ENCODE data around the gene ITGA11. TPM values are rescaled to one million over a fixed set of nuclear protein-coding genes. Genes with fewer than 3 reads are reported as not detected.

Gene ITGA11
- total RNA-seq, 1 donor from 2014 or later: 0.53 TPM

DNA sequence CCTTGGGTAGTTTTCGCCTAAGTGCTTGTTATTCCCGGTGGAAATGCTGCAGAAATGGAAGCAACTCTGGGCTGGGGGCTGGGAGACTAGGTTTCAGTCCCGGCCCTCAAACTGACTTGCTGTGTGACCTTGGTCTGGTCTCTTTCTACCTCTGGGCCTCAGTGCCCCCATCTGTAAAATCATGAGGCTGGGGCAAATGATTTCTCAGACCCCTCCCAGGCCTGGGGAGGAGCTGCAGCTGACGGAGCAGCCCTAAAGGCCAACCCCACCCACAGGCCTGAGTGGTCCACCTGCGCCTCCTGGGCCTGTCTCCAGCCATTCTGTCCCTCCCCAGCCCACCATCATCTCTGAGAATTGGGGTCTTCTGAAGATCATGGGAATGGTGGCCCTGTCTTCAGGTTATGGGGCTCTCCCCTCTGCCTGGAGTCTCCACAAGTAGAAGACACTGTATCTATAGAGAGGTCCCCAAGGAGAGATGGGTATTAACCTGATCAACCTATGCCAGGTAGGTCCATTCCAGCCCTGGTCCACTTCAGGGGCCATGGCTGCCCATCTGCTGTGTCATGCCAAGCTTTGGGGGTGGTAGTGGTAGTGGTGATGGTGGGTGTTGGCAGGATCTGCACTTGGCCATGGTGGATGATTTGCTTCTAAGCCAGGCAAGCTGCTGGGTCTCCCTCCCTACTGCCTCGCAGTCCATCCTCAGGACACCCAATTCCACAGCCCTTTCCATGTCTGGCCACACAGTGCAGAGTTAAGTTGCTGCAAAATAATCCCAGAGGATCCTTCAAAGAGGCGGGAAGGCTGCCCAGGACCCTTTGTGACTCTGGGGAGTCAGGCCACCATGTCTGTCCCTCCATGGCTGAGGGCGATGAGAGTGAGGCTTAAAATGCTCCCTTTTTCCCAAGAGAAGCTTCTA is 46.0 kb downstream of the ITGA11 start:
- no peak overlapping the region for H3K4me3 ChIP-seq (ENCODE audit: low read depth, low read length)
- TF ChIP-seq, protein P1, sequence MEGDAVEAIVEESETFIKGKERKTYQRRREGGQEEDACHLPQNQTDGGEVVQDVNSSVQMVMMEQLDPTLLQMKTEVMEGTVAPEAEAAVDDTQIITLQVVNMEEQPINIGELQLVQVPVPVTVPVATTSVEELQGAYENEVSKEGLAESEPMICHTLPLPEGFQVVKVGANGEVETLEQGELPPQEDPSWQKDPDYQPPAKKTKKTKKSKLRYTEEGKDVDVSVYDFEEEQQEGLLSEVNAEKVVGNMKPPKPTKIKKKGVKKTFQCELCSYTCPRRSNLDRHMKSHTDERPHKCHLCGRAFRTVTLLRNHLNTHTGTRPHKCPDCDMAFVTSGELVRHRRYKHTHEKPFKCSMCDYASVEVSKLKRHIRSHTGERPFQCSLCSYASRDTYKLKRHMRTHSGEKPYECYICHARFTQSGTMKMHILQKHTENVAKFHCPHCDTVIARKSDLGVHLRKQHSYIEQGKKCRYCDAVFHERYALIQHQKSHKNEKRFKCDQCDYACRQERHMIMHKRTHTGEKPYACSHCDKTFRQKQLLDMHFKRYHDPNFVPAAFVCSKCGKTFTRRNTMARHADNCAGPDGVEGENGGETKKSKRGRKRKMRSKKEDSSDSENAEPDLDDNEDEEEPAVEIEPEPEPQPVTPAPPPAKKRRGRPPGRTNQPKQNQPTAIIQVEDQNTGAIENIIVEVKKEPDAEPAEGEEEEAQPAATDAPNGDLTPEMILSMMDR (IDR thresholded peaks at IDR 0.05; ENCODE audit: insufficient read depth, low read length, severe bottlenecking): no peak
- H3K27me3 ChIP-seq (ENCODE audit: control insufficient read depth, insufficient read depth, low read length): peaks cover 4% of the 10 kb centered on the region
- H3K36me3 ChIP-seq (ENCODE audit: control insufficient read depth, insufficient read depth, low read length): no peaks in the 10 kb centered on the region
- FAIRE-seq: no peak
- DNase-seq (ENCODE audit: low read depth): no peak

DNA sequence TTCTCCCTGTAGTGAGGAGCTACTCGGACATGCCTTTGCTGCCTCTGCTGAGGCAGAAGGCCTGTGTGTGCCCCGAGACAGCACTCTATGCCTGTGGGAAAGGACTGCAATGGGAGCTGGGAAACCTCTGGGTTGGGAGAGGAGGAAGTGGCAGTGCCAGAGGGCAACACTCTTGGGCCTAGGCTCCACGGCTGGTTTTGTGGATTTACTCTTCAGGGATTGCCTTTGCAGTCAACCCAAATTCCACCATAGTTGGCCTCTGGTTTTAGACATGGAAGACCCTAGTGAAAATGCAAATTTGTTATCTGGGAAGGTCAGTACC is 46.8 kb downstream of the ITGA11 start:
- no peak for DNase-seq (ENCODE audit: low read depth)
- no peak for FAIRE-seq

DNA sequence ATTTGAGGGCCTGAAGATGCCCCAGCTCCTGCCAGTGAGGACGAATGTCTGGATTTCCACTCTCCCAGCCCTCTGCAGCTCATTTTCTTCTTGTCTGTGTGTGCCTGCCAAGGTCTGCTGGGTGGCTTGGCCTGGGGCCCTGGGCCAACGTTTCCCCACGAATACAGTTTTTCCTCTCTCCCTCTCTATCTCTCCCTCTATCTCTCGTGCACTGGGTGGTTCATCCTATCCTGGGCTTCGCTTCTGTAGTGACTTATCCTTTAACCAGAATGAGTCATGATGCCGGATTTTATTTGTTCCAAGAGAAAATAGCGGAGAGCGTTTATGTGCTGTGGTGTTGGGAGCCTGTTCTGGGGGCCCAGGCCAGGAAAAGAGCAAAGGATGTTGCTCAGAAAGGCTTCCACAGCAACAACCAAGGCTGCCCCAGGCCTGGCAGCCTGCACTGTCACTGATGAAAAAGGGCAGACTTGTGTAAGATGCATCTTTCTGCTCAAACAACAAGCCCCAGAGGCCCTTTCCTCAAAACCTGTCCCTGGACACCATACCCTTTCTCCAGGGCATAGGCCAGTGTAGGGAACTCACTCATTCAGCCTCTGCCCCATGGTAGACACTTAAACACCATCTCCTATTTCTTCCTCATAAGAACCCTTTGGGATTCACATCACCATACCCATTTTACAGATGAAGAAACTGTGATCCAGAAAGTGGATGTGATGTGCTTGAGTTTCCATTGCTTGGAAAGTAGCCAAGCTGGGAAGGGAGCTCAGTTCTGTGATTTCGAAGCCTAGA is 47.3 kb downstream of the ITGA11 start:
- H3K4me3 ChIP-seq (ENCODE audit: low read depth, low read length): no peak overlapping the region
- DNase-seq (ENCODE audit: low read depth): peak; percentile 40
- H3K27me3 ChIP-seq (ENCODE audit: control insufficient read depth, insufficient read depth, low read length): peaks cover 5% of the 10 kb centered on the region
- TF ChIP-seq, protein P1 (IDR thresholded peaks at IDR 0.05; ENCODE audit: insufficient read depth, low read length, severe bottlenecking): no peak
- no peak for FAIRE-seq
- H3K36me3 ChIP-seq (ENCODE audit: control insufficient read depth, insufficient read depth, low read length): no peaks in the 10 kb centered on the region

More for the DNA sequence above, 46.8 kb downstream of the ITGA11 start:
- Histone ChIP-seq H3K27me3 (ENCODE audit: control insufficient read depth, insufficient read depth, low read length) (peaks cover 5% of the 10 kb centered on the region), H3K36me3 (ENCODE audit: control insufficient read depth, insufficient read depth, low read length) (no peaks in the 10 kb centered on the region), H3K4me3 (ENCODE audit: low read depth, low read length) (no peak overlapping the region)
- TF ChIP-seq, protein P1 (IDR thresholded peaks at IDR 0.05; ENCODE audit: insufficient read depth, low read length, severe bottlenecking): no peak

DNA sequence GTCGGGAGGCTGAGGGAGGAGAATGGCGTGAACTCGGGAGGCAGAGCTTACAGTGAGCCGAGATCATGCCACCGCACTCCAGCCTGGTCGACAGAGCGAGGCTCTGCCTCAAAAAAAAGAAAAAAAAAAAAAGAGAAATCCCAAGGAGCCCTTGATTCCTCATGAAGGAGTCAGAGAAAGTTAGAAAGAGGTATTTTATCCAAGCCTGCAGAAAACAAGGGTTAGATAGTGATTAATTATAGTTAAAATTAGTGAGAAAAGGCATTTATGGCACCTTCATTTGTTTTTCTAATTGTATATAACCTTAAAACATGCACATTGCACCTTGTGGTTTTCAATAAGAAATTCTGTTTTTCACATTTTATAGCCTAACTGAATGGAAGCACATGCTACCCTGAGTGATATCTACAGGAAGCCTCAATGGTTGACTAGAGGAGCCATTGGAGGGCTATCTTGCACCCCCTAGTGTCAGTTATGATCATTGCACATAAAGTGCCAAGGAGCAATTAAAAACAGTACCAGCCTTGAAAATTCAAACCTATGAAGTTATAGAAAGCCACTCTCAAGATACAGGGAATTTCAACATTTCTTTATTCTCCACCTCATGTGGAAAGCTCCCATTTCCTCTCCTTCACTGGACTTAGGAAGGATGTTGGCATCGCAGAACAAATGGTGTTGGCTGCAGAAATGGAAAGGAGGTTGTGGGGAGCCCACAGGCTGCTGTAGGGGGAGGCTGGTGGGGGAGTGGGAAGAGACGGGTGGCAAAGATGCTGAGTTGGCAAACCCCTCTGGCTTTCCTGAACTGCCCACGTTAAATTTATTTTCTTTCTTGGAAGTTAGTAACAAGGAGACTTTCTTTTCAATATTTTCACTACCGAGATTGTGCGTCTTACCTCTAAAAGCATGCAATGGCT is 48.5 kb downstream of the ITGA11 start:
- H3K27me3 ChIP-seq (ENCODE audit: control insufficient read depth, insufficient read depth, low read length): peaks cover 4% of the 10 kb centered on the region
- no peak for FAIRE-seq
- DNase-seq (ENCODE audit: low read depth): peak; percentile 47
- no peak overlapping the region for H3K4me3 ChIP-seq (ENCODE audit: low read depth, low read length)
- TF ChIP-seq, protein P1 (IDR thresholded peaks at IDR 0.05; ENCODE audit: insufficient read depth, low read length, severe bottlenecking): peak; percentile 58
- no peaks in the 10 kb centered on the region for H3K36me3 ChIP-seq (ENCODE audit: control insufficient read depth, insufficient read depth, low read length)

DNA sequence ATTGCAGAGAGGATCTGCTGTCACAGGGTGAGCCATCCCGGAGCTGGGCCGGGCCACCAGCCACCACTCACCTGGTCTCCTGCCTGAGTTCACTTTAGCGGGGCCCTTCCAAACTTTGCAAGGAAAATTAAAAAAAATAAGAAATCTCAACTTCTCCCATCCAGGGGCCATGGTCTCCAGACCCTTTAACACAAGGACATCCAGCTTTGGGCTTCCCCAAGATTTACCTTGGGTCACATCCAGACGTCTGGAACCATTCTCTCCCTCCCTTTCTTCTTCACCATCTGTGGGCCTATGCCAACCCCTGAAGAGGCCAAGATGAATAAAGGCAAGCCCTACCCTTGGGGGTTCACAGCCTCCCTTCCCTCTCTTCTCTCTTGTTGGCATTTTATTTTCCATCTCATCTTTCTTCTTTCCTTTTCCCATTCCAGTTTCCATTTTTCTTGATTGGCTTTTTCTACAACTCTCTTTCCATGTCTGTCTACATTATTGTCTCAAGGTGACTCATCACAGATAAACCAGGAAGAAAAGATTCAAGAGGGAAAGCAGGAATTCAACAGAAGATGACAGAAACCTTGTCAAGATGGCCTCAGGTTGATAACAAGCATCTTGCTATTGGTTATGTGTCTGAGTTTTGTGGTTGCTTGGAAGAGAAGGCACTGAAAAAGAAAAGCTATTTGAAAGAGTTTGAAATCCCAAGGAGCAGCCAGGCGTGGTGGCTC is 49.5 kb downstream of the ITGA11 start:
- FAIRE-seq (no peak), DNase-seq (ENCODE audit: low read depth) (no peak)
- Histone ChIP-seq H3K27me3 (ENCODE audit: control insufficient read depth, insufficient read depth, low read length) (peaks cover 2% of the 10 kb centered on the region), H3K4me3 (ENCODE audit: low read depth, low read length) (no peak overlapping the region), H3K36me3 (ENCODE audit: control insufficient read depth, insufficient read depth, low read length) (no peaks in the 10 kb centered on the region)
- TF ChIP-seq, protein P1 (IDR thresholded peaks at IDR 0.05; ENCODE audit: insufficient read depth, low read length, severe bottlenecking): no peak
